Measurements from ENCODE around the gene ADAP1.

DNA sequence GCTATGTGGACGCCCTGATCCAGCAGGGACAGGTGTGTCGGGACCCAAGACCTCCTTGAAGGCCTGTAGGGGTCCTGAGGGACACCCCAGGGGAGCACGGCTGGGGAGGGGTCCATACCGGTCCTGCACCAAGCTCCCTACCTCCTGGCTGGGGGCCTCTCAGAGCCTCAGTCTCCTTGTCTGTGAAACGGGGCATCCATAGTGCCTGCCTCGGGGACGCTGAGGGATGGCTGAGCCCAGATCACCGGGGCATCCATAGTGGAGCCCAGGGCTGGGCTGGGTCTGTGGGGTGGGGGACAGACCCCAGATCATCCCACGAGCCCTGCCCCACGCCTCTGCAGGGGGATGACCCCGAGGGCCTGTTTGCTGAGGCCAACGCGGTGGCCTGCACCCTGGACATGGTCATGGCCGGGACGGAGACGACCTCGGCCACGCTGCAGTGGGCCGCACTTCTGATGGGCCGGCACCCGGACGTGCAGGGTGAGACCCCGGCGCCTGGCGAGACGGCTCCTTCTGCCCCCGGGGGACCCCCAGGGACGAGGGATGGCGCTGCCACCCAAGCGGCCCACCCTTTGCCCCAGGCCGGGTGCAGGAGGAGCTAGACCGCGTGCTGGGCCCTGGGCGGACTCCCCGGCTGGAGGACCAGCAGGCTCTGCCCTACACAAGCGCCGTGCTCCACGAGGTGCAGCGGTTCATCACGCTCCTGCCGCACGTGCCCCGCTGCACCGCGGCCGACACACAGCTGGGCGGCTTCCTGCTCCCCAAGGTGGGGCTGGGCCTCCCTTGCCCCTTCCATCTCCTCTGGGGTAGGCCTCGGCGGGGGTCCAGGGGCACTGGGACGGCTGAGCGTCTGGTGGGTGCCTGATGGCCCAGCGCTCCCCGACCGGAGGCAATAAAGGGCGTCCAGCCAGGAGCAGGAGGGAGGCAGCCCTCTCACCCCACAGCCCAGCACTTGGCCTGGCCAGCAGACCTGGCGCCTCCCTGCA, 32.6 kb upstream of the ADAP1 start:
- TF ChIP-seq, protein P1, sequence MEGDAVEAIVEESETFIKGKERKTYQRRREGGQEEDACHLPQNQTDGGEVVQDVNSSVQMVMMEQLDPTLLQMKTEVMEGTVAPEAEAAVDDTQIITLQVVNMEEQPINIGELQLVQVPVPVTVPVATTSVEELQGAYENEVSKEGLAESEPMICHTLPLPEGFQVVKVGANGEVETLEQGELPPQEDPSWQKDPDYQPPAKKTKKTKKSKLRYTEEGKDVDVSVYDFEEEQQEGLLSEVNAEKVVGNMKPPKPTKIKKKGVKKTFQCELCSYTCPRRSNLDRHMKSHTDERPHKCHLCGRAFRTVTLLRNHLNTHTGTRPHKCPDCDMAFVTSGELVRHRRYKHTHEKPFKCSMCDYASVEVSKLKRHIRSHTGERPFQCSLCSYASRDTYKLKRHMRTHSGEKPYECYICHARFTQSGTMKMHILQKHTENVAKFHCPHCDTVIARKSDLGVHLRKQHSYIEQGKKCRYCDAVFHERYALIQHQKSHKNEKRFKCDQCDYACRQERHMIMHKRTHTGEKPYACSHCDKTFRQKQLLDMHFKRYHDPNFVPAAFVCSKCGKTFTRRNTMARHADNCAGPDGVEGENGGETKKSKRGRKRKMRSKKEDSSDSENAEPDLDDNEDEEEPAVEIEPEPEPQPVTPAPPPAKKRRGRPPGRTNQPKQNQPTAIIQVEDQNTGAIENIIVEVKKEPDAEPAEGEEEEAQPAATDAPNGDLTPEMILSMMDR (conservative IDR thresholded peaks at IDR 0.05; ENCODE audit: low read depth, low read length): no peak
- no peak for TF ChIP-seq EZH2 (IDR thresholded peaks at IDR 0.05; ENCODE audit: borderline replicate concordance, low read depth, low read length, poor library complexity, severe bottlenecking)

Data from A673 (cell line).